Suprapubic skin (tissue), 3 donors: ENCODE data around the gene CASP9.

ENCODE experiments used
- POLR2A ChIP-seq, 2 donors: fragments of 450-650 bp; IDR thresholded peaks; one replicate each; pipeline ENCODE4 v1.6.1; 2017; ENCODE audit warnings: antibody characterized with exemption in 2 of 2, mild to moderate bottlenecking in 2 of 2, moderate library complexity in 2 of 2
- TF ChIP-seq, protein P1 (sequence below), 2 donors: fragments of 200-600 bp in 1 of 2; fragments of 450-650 bp in 1 of 2; sonication (generic) in 1 of 2; IDR thresholded peaks; one replicate each; pipeline ENCODE4 v1.5.1; 2016 to 2019; ENCODE audit warnings: antibody characterized with exemption in 2 of 2, mild to moderate bottlenecking in 1 of 2, moderate library complexity in 1 of 2

DNA sequence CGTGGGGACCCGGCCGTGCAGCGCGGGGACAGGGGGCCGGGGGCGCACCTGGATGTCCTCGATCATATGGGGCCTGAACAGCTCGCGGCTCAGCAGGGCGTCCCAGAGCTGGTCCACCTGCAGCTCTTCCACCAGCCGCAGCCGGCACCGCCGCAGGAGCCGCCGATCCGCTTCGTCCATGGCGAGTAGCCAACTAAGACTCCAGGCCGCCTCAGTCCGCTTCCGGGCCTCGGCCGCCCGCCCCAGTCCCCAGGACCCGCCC lies at the start of gene CASP9:
- TF ChIP-seq, protein P1, sequence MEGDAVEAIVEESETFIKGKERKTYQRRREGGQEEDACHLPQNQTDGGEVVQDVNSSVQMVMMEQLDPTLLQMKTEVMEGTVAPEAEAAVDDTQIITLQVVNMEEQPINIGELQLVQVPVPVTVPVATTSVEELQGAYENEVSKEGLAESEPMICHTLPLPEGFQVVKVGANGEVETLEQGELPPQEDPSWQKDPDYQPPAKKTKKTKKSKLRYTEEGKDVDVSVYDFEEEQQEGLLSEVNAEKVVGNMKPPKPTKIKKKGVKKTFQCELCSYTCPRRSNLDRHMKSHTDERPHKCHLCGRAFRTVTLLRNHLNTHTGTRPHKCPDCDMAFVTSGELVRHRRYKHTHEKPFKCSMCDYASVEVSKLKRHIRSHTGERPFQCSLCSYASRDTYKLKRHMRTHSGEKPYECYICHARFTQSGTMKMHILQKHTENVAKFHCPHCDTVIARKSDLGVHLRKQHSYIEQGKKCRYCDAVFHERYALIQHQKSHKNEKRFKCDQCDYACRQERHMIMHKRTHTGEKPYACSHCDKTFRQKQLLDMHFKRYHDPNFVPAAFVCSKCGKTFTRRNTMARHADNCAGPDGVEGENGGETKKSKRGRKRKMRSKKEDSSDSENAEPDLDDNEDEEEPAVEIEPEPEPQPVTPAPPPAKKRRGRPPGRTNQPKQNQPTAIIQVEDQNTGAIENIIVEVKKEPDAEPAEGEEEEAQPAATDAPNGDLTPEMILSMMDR (IDR thresholded peaks at IDR 0.05) = no peak
- peak in 1 of 2 donors; percentile 39 for TF ChIP-seq POLR2A (IDR thresholded peaks at IDR 0.05)
